Kidney glomerular epithelial cell (primary cell): Measurements from ENCODE around the gene PELI1.

Experiments
- DNase-seq: peaks from one replicate; lab custom pipeline; 2025; lab: John Stamatoyannopoulos, UW

PELI1 gene

DNA sequence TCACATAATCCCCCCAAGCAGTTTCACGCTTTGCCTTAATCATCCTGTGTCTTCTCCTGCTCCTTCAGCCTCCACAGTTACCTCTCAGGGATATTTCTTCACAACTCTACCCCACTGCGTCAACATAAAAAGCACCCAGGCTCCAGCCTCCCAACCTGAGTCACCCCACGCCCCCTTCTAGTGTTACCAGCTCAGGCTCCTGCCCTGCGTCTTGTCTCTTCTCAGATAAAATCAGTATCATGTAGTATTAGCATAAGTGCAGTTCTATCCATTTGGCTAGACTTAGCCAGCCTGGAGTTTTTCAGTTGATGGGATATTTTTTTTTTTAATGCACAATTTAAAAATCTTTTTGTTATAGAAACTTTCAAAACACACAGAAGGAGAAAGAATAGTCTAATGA is 9.6 kb upstream of the PELI1 start:
- no peak for DNase-seq

DNA sequence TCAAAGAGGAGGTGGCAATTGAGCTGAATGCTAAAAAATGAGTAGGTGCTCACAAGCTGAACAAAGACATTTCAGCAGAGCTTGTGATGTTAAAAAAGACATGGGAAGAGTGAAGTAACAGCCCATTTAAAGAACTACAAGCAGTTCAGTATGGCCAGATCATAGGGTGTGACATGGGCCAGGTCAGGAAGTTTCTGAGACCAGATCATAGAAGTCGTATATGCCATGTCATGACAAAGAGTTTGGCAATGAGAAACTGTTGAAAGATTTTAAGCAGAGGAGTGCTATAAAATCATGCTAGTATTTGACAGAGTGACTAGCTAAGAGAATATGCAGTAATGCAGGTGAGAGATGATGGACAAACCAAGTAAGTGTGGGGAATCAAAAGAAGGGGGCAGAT is 7.3 kb upstream of the PELI1 start:
- DNase-seq: no peak

DNA sequence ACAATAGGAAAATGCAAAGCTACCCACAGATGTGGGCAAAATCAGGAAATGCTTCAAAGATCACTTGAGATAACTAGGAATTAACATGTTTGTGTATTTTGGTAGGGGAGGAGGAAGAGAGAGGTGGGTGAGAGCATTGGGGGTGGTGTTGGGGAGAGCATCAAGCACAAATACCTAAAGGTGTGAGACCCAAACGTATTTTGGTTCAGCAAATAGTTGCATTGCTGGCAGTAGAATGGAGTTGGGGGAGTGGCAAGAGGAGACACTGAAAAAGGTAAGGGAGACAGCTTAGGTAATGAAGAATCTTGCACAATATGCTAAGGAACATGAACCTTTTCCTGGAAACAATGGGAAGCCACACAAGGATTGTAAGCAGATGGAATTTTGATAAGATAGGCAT is 1.5 kb upstream of the PELI1 start:
- DNase-seq: peak; percentile 16

DNA sequence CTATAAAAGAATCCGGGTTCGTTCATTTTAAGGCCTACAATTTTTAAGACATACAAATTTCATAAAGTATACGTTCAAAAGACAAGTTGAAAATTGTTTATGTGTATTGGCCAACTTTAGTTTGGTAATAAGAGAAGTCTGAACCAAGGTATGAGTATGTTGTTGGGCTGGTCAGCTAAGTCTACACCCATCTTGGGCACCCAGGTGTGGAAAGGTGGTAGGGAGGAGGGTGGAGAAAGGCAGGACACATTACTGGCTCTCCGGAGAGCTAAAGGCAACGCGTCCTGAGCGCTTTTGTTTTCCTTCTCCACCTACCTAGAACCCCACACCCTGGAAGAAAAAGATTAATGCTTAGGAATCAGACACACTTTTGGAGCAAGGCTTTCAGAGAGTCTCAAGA is 899 bp upstream of the PELI1 start:
- no peak for DNase-seq

DNA sequence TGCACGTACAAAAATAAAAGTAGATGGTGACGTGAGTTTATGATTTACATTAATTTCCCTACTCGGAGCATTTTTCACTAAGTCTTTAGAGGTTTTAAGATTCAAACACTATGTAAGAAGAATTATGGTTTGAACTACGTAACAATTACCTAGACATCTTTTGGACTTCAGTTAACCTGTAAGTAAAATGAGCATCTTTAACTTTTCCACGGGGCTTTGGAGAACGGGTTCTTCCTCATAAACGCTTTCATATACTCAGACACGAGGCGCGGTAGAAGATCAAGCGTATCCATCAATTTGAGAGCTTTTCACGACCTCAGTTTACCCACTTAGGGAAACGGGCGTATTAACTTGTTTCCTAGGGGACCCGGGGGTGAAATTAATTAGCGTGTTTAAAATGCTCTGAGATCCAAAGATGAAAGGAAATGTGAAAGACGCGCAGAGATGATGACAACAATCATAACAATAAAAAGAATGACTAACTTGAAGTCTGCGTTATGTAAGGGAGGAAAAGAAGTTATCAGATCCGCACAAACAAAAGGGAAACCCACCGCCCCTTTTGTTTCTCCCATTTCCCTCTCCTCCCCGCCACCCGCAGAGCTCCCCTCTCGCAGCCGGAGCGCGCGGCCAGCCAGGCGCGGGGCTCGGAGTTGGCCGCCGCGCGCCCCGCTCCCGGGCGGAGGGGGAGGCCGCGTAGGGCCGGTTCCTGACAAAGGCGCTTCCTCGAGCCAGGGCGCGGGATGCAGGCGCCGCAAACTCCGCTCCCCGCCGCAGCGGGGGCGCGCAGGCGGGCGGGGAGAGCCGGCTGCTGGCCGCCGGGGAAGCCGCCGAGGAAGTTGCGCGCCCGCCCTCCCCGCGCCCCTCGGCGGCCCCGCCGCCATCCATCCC is 807 bp downstream of the PELI1 start:
- DNase-seq: peak; percentile 53

DNA sequence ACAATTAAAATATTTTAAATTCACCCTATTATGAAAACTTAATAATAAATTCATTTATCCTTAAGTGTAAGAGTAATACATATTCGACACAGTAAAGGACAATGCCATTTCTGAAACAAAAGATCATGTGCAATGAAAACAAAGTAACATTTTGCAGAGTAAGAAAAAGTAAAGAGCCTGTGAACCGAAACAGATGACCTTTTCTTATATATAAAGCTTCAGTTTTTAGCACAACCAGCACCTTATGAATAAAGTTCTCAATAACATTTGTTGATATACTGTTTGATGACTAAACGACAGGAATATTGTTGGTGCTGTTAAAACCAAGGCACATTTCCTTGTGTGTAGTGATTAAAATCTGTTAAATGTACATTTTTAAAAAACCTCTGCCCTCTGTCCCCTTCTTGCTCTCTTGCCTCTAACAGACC is 1.5 kb downstream of the PELI1 start:
- DNase-seq: no peak

DNA sequence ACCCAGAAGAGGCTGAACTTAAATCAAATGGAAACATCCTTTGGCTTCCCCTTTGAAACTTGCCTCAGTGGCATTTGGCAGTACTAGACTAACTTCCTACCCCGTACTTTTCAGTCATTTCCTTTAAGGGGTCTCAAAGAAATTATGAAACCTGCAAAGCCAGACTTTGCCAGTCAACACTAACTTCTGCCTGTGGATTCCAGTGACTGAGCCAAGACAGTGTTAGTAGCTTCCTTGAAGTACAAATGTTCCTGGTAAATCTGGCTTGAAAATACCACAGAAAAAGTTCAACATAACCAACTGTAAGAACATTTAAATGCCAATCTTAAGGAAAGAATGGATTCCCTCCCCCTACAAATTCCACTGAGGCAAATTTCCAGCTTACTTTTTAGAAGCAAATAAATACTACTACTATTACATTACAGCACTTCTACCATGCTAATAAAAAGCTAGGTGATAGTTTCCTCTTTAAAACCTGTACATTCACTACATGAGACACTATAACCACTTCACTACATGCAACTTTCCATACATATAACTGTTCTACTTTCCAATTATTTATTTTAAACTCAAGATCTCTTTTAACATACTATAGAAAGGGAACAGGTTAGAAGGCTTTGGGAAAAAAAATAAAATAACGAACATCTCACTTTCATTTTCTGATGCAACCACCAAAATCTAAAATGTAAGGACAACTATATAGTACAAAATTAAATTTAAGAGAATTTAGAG is 2.4 kb downstream of the PELI1 start:
- DNase-seq: peak; percentile 13

DNA sequence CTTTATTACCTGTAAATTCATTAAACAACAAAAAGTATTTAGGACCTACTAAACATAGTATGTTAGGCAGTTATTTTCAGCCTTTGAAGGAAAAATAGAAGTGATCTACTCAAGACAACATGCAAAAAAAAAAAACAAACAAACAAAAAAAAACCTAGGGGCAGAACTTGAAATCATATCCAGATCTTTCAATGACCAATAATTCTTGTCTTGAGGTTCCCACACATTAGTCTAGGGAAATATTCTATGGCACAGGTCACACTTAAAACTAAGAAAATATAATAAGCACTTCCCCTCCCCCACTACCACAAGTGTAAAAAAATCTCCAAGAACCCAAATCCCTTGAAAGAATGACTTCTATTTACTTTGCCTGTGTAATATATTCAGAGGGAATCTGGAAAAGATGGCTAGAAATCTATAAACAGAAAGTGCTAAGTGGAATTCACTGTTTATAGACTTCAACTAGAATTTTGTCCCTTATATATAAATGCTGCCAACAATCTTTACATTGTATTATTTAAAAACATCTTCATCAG is 3.5 kb downstream of the PELI1 start:
- DNase-seq: no peak

DNA sequence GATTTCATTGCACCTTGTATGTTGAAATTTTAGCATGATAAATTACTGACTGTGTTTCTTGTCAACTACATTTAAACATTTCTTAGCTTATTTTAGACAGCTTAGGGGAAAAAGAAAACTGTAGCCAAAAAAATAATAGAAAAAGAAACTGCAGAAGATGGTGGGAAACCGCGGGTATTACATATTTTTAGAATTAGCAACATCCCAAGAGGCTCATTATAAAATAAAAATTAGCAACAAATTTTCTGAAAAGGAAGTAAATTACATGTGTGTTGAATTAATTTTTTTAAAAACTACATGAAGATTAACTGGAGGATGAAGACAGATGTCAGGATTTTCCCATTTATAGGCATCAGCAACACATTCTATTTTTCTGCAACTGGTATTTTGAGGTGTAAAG is 4.3 kb downstream of the PELI1 start:
- DNase-seq: no peak

DNA sequence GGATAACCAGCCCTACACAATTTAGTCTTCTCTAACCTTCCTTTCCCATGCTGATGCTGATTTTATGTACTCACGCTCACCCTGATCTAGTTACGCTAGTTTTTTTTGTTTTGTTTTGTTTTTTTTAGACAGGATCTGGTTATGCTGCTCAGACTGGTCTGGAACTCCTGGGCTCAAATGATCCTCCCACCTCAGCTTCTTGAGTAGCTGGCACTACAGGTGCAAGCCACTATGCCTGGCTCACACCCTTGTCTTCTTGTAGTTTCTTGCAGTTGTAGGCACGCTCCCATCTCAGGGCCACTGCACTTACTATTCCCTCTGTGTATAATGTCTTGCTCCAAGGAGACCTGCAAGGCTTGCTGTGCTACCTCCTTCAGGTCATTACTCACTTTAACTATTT is 6.2 kb downstream of the PELI1 start:
- DNase-seq: no peak

DNA sequence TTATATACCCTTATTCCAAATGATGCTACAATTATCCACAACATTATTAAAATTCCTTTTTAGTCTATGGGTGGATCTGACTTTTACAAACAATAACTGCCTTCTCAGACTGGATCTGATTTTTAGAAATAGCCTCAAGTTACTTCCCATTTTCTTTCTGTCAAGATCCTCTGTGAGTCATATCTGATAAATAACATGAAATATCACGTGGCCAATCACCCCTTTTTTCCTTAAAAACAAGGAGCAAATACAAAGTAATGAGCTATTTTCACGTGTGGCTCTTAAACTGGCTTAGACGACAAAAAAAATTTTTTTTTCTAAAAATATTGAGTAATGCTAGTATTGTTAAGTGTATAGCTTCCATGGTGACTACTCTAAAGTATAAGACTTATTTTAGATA is 6.7 kb downstream of the PELI1 start:
- DNase-seq: no peak

DNA sequence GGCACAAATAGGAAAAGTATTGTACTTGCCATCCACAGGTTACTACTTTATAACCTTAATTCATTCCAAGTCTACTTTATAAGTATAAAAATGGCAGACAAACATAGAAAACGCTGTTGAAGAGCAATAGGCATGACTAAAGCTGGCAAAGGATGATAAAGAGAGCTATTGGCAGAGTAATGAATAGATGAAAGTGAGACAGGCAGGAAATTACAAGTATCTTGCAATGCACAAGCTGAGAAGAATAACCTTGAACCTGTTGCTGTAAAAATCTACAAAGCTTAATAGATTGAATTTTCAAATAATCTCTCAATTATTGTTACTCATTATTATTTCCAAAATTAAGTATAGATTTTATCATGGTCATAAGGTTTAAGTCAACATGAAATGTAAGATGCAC is 8.8 kb downstream of the PELI1 start:
- no peak for DNase-seq

DNA sequence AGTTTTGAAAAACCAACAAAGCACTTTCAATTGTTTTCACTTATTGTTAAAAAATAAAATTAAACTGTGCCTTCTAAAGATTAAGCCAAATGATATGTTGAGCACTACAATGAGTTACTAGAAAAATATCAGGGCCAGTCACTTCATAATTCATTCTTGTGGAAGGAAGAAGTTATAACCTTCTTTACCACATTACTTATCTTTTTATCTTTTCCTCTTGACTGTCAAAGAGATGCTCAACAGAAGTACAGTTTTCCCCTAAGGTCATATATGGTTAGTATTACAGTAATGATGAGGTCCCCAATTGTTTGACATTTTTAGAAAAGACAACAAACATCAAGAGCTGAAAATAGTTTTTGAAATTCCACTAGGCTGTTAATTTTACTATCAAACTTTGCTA is 9.4 kb downstream of the PELI1 start:
- no peak for DNase-seq

DNA sequence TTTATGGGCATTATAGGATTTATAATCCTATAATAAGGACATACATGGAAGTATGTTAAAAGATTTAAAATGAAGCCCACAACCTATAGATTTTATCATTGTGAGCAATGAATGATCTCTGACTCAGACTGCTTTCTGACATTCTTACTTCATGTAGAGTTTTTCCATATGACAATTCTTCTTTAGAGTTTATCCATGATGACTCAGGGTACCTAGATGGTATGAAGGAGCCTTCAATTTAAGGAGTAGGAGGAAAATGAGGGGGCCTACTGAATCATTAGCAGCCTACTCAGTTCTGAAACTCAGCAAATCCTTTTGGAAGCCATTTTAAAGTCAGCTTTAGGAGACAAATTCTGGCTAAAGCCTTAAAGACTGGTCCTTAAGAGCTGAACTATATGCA is 10.4 kb downstream of the PELI1 start:
- no peak for DNase-seq

DNA sequence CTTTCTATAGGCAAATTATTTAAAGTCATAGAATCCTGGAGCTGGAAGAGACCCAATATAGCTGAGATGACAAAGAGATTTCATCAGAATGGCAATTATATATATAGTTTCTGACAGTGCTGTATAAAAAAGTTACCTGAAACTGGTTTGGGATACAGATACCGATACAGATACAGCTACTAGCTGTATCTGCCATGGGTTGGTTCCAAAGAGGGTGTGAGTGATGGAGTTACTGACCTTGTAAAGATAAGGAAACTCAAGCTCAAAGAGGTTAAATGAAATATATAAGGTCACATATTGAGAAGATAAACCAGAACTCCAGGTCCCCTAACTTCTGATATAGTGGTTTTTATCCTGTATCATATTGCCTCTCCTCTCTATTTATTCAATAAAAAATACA is 10.9 kb downstream of the PELI1 start:
- DNase-seq: no peak

DNA sequence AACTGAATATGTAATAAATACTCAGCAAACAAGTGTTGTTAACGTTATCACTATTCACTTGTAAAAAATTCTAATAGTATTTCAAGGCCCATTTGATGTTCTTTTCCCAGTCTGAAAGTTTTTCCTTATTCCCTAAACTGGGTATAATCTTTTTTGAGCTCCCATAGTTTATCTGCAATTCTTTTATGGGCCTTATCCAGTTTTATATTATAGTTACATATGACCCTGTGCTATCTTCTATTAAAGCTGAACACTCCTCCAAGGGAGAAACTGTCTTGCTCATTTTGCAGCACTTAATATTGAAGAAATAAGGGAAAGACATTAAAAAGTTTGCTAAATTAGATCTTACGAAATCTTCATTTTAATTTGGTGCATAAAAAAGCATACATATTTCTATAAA is 13.9 kb downstream of the PELI1 start:
- DNase-seq: no peak

DNA sequence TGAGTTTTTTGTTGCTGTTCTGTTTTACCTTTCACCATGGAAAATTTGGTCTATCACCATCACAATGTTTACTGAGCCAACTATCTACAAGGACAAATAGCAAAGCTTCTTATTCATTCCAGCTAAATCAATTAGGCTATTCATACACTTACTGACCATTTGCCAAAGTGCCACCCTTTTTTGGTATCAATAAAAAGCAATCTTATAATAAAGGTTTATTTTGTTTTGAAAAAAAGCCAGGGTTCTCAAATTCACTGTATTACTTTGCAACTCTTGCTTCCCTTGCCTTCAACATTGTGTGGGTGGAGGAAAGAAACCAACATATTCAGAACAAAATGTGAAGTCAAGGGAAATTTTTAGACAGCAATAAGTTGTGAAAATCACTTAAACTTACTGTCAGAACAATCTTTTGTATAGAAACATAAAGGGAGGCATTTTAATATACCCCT is 15.3 kb downstream of the PELI1 start:
- DNase-seq: no peak

DNA sequence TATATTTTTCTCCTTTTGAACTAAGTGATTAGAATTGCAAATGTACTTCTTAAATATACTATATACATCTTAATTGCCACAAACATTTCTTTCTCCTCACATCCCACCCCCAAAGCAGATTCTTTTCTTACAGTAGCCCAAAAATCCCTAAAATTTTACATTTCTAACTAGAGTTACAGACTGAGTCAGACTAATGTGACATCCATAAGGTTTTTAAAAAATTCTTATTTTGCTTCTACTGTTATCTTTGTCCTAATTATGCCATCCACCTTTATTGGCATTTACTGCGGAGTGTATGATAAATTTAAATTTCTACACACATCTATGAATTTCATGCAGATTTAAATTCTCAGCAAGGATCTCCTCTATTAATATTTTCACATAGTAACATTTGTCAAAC is 15.8 kb downstream of the PELI1 start:
- no peak for DNase-seq

DNA sequence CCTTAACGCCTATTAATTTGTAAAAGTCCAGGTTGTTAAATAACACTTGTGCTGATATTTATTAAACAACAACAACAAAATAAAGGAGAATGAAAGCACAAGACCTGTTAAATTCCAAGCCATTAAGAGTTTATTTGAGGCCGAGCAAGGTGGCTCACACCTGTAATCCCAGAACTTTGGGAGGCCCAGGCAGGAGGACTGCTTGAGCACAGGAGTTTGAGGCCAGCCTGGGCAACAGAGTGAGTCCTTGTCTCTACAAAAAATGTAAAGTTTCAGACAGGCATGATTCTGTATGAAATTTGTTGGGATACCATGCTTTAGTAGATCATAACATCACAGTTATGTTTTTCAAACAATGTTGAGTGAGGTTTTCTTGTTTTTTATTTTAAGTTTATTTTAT is 17.1 kb downstream of the PELI1 start:
- DNase-seq: no peak

DNA sequence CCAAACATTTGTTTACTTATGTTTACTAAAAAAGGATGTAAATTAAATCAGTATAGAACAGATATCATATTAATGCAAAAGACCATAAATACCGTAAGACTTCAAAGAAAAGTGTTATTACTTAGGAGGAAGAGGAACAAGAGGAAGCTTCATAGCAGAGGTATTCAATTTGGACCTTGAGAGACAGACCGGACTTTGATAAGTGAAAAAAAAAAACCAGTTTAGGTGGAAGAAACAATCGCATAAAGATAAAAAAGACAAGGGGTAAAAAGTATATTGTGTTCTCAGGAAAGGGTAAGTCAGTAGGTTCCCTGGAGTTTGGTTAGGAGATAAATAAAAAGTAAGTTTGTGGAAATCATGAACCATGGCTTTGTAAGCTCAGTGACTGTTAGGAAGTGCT is 17.6 kb downstream of the PELI1 start:
- no peak for DNase-seq

DNA sequence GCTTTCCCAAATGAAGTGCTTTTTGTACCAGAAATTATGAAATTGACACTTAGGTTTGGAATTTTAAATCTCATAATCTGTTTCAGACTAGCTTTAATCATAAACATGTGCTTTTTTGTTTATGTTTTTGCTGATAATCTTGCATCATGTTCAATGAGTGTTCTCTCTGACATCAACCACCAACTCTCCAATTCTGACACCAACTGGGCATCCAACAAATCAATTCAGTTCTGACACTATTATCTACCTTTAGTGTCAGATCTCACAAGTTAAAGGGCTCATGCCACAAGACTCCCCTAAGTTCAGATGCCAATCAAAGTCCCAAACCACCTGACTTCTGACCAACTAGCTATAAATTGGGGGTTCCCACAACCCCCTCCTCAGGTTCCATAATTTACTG is 19.6 kb downstream of the PELI1 start:
- DNase-seq: no peak

DNA sequence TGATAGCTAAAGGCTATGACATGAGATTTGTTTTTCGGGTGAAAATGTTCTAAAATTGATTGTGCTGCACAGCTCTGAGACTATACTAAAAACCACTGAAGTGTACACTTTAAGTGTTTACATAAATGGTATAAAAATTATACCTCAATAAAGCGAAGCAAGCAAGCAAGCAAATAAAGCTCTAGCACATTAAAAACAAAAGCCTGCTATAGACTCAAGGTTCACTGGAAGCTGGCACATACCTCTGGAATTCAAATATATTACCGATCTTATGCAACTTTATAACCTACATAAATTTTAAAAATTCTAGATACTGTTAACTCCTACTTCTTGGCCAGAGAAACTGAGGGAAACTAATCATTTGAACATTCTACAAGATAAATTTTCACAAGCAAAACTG is 20.1 kb downstream of the PELI1 start:
- no peak for DNase-seq

DNA sequence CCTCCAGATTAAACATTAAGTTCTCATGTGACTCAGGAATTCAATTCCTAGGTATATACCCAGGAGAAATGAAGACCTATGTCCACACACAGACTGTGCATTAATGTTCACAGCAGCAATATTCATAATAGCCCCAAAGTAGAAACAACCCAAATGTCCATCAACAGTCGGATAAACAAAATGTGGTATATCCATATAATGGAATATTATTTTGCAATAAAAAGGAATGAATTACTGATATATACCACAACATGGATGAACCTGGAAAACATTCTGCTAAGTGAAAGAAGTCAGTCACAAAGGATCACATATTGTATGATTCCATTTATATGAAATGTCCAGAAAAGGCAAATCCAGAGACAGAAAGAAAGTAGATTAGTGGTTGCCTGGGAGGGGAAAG is 20.5 kb downstream of the PELI1 start:
- no peak for DNase-seq
